ENCODE results near the gene PLB1. TPM values are rescaled to one million over a fixed set of nuclear protein-coding genes. Genes with fewer than 3 reads are reported as not detected.

Gene PLB1
- total and polyA plus RNA-seq, 2 experiments from 2014 or later, result 0.06 to 0.21 TPM

DNA sequence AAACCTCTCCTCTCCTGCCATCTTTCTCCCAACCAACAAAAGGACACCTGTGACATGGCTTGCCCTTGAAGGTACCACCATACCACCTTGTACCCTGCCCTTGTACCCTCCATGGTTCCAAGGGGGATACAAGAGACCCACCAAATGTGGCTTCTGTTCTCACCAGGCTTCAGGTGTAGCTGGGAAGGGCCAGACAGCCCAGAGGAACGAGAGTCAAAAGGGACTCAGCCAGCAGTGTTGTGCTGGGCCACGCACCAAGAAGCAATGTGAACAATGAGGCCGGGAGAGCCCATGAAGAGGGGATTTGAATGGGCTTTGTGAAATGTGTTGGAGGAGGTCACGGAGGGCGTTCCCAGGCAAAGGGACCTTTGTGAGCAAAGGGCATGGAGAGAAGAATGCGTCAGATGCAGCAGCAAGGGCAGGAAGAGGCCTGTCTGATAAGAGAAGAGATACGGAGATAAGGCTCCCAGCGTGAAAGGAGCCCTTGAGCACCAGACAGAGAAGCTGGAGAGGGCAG is 48.6 kb downstream of the PLB1 start:
- H3K27ac Mint-ChIP-seq, result no peak overlapping the region
- H3K4me1 Mint-ChIP-seq, result peaks cover 3% of the 10 kb centered on the region; the same call in 1 of the 3 replicates
- TF ChIP-seq EZH2phosphoT487 (IDR thresholded peaks at IDR 0.05; ENCODE audit: unreplicated experiment) (no peak), JUNB (IDR thresholded peaks at IDR 0.05; ENCODE audit: unreplicated experiment) (no peak), ZNF331 (CRISPR knock-in tag; IDR thresholded peaks at IDR 0.05; ENCODE audit: low read depth) (no peak), NANOG (IDR thresholded peaks at IDR 0.05; ENCODE audit: borderline replicate concordance) (no peak), ZNF114 (CRISPR knock-in tag; IDR thresholded peaks at IDR 0.05) (no peak), STAT1 (IDR thresholded peaks at IDR 0.05; ENCODE audit: unreplicated experiment) (no peak), POLR2AphosphoS5 (IDR thresholded peaks at IDR 0.05; ENCODE audit: low read depth) (no peak), CREB1 (CRISPR knock-in tag; IDR thresholded peaks at IDR 0.05; ENCODE audit: low read depth) (no peak), EZH2 (IDR thresholded peaks at IDR 0.05; ENCODE audit: low read depth, unreplicated experiment) (no peak)
- TF ChIP-seq, protein P1, sequence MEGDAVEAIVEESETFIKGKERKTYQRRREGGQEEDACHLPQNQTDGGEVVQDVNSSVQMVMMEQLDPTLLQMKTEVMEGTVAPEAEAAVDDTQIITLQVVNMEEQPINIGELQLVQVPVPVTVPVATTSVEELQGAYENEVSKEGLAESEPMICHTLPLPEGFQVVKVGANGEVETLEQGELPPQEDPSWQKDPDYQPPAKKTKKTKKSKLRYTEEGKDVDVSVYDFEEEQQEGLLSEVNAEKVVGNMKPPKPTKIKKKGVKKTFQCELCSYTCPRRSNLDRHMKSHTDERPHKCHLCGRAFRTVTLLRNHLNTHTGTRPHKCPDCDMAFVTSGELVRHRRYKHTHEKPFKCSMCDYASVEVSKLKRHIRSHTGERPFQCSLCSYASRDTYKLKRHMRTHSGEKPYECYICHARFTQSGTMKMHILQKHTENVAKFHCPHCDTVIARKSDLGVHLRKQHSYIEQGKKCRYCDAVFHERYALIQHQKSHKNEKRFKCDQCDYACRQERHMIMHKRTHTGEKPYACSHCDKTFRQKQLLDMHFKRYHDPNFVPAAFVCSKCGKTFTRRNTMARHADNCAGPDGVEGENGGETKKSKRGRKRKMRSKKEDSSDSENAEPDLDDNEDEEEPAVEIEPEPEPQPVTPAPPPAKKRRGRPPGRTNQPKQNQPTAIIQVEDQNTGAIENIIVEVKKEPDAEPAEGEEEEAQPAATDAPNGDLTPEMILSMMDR (conservative IDR thresholded peaks at IDR 0.05; ENCODE audit: low read depth in 2 of 2), result no peak
- TF ChIP-seq, protein P2, sequence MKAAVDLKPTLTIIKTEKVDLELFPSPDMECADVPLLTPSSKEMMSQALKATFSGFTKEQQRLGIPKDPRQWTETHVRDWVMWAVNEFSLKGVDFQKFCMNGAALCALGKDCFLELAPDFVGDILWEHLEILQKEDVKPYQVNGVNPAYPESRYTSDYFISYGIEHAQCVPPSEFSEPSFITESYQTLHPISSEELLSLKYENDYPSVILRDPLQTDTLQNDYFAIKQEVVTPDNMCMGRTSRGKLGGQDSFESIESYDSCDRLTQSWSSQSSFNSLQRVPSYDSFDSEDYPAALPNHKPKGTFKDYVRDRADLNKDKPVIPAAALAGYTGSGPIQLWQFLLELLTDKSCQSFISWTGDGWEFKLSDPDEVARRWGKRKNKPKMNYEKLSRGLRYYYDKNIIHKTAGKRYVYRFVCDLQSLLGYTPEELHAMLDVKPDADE (IDR thresholded peaks at IDR 0.05), result no peak
- TF ChIP-seq, protein P3, sequence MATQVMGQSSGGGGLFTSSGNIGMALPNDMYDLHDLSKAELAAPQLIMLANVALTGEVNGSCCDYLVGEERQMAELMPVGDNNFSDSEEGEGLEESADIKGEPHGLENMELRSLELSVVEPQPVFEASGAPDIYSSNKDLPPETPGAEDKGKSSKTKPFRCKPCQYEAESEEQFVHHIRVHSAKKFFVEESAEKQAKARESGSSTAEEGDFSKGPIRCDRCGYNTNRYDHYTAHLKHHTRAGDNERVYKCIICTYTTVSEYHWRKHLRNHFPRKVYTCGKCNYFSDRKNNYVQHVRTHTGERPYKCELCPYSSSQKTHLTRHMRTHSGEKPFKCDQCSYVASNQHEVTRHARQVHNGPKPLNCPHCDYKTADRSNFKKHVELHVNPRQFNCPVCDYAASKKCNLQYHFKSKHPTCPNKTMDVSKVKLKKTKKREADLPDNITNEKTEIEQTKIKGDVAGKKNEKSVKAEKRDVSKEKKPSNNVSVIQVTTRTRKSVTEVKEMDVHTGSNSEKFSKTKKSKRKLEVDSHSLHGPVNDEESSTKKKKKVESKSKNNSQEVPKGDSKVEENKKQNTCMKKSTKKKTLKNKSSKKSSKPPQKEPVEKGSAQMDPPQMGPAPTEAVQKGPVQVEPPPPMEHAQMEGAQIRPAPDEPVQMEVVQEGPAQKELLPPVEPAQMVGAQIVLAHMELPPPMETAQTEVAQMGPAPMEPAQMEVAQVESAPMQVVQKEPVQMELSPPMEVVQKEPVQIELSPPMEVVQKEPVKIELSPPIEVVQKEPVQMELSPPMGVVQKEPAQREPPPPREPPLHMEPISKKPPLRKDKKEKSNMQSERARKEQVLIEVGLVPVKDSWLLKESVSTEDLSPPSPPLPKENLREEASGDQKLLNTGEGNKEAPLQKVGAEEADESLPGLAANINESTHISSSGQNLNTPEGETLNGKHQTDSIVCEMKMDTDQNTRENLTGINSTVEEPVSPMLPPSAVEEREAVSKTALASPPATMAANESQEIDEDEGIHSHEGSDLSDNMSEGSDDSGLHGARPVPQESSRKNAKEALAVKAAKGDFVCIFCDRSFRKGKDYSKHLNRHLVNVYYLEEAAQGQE (IDR thresholded peaks at IDR 0.05; ENCODE audit: unreplicated experiment), result no peak
- TF ChIP-seq, protein P4, sequence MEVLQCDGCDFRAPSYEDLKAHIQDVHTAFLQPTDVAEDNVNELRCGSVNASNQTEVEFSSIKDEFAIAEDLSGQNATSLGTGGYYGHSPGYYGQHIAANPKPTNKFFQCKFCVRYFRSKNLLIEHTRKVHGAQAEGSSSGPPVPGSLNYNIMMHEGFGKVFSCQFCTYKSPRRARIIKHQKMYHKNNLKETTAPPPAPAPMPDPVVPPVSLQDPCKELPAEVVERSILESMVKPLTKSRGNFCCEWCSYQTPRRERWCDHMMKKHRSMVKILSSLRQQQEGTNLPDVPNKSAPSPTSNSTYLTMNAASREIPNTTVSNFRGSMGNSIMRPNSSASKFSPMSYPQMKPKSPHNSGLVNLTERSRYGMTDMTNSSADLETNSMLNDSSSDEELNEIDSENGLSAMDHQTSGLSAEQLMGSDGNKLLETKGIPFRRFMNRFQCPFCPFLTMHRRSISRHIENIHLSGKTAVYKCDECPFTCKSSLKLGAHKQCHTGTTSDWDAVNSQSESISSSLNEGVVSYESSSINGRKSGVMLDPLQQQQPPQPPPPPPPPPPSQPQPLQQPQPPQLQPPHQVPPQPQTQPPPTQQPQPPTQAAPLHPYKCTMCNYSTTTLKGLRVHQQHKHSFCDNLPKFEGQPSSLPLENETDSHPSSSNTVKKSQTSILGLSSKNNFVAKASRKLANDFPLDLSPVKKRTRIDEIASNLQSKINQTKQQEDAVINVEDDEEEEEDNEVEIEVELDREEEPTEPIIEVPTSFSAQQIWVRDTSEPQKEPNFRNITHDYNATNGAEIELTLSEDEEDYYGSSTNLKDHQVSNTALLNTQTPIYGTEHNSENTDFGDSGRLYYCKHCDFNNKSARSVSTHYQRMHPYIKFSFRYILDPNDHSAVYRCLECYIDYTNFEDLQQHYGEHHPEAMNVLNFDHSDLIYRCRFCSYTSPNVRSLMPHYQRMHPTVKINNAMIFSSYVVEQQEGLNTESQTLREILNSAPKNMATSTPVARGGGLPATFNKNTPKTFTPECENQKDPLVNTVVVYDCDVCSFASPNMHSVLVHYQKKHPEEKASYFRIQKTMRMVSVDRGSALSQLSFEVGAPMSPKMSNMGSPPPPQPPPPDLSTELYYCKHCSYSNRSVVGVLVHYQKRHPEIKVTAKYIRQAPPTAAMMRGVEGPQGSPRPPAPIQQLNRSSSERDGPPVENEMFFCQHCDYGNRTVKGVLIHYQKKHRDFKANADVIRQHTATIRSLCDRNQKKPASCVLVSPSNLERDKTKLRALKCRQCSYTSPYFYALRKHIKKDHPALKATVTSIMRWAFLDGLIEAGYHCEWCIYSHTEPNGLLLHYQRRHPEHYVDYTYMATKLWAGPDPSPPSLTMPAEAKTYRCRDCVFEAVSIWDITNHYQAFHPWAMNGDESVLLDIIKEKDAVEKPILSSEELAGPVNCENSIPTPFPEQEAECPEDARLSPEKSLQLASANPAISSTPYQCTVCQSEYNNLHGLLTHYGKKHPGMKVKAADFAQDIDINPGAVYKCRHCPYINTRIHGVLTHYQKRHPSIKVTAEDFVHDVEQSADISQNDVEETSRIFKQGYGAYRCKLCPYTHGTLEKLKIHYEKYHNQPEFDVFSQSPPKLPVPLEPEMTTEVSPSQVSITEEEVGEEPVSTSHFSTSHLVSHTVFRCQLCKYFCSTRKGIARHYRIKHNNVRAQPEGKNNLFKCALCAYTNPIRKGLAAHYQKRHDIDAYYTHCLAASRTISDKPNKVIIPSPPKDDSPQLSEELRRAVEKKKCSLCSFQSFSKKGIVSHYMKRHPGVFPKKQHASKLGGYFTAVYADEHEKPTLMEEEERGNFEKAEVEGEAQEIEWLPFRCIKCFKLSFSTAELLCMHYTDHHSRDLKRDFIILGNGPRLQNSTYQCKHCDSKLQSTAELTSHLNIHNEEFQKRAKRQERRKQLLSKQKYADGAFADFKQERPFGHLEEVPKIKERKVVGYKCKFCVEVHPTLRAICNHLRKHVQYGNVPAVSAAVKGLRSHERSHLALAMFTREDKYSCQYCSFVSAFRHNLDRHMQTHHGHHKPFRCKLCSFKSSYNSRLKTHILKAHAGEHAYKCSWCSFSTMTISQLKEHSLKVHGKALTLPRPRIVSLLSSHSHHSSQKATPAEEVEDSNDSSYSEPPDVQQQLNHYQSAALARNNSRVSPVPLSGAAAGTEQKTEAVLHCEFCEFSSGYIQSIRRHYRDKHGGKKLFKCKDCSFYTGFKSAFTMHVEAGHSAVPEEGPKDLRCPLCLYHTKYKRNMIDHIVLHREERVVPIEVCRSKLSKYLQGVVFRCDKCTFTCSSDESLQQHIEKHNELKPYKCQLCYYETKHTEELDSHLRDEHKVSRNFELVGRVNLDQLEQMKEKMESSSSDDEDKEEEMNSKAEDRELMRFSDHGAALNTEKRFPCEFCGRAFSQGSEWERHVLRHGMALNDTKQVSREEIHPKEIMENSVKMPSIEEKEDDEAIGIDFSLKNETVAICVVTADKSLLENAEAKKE (CRISPR knock-in tag; IDR thresholded peaks at IDR 0.05), result no peak
- ATAC-seq (no peak), DNase-seq (ENCODE audit: low spot score) (no peak)
- H3K27me3 Mint-ChIP-seq (ENCODE audit: insufficient read depth, low read depth, poor library complexity), result peaks cover 2% of the 10 kb centered on the region
- Histone ChIP-seq H4K20me1 (replicated peaks; ENCODE audit: insufficient read depth) (no peaks in the 10 kb centered on the region), H2AFZ (no peak overlapping the region), H3K27me3 (ENCODE audit: insufficient read depth) (no peaks in the 10 kb centered on the region), H3K4me2 (no peak overlapping the region), H3K9me2 (ENCODE audit: insufficient read depth) (no peaks in the 10 kb centered on the region), H3K79me2 (replicated peaks; ENCODE audit: insufficient read depth) (no peaks in the 10 kb centered on the region), H3K4me3 (no peak overlapping the region), H3K36me3 (ENCODE audit: insufficient read depth) (no peaks in the 10 kb centered on the region), H3F3A (replicated peaks; ENCODE audit: low read depth) (no peaks in the 10 kb centered on the region), H3K27ac (ENCODE audit: low read depth) (no peak overlapping the region), H3K4me1 (ENCODE audit: insufficient read depth) (no peaks in the 10 kb centered on the region)
- H3K9me3 Mint-ChIP-seq, result no peaks in the 10 kb centered on the region
- H3K4me3 Mint-ChIP-seq, result no peak overlapping the region
- no peaks in the 10 kb centered on the region for H3K36me3 Mint-ChIP-seq (ENCODE audit: low read depth)
